ENCODE results near the gene ESR1. TPM values are rescaled to one million over a fixed set of nuclear protein-coding genes. Genes with fewer than 3 reads are reported as not detected.

ESR1 gene
- total RNA-seq, 1 experiment from 2014 or later = 0.98 TPM

GRCh38 chr6:151803743-151804142 lies 3.7 kb upstream of the ESR1 start (continued):
- TF ChIP-seq, protein P1, sequence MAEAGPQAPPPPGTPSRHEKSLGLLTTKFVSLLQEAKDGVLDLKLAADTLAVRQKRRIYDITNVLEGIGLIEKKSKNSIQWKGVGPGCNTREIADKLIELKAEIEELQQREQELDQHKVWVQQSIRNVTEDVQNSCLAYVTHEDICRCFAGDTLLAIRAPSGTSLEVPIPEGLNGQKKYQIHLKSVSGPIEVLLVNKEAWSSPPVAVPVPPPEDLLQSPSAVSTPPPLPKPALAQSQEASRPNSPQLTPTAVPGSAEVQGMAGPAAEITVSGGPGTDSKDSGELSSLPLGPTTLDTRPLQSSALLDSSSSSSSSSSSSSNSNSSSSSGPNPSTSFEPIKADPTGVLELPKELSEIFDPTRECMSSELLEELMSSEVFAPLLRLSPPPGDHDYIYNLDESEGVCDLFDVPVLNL (CRISPR knock-in tag; IDR thresholded peaks at IDR 0.05; ENCODE audit: borderline replicate concordance, low read depth) = no peak
- TF ChIP-seq TEAD4 (CRISPR knock-in tag; IDR thresholded peaks at IDR 0.05) (no peak), ZNF138 (CRISPR knock-in tag; conservative IDR thresholded peaks at IDR 0.05) (no peak), FOXK1 (CRISPR knock-in tag; IDR thresholded peaks at IDR 0.05) (no peak)

DNA sequence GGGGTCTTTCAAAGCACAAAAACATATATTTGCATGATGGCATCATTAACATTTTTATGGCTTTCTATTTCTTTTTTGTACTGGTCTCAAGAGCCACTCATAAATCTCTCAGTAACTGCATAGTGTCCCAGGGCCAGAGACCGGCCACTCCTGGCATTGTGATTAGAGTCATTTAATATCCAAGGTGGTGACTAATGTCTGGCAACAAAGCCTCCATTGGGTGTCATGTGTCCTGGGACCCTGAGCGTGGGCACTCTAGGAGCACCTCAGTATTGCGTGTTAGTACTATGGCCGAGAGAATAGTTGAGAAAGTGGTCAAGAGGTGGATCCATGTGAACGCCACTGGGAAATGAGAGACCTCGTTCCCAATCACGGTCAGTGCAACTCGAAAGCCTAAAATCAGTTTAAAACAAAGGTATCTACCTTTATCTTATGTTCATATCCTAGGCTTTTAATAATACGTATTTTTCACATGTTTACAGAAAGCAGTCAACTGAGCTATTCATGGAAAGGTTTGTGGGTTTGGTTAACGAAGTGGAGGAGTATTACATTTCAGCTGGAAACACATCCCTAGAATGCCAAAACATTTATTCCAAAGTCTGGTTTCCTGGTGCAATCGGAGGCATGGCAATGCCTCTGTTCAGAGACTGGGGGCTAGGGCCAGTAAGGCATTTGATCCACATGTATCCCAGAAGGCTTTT lies 2.7 kb upstream of the ESR1 start:
- Mint-ChIP-seq H3K4me3 (no peak overlapping the region), H3K9me3 (no peaks in the 10 kb centered on the region), H3K27ac (no peak overlapping the region), H3K27me3 (ENCODE audit: low read depth) (peaks cover 42% of the 10 kb centered on the region), H3K4me1 (peaks cover 27% of the 10 kb centered on the region), H3K36me3 (no peaks in the 10 kb centered on the region)
- POLR2A ChIA-PET = no interaction called here
- DNase-seq (ENCODE audit: low spot score) = no peak
- no peak for TF ChIP-seq TCF7 (CRISPR knock-in tag; IDR thresholded peaks at IDR 0.05; ENCODE audit: low read depth)
- TF ChIP-seq ZNF423 (CRISPR knock-in tag; IDR thresholded peaks at IDR 0.05) = no peak
- TF ChIP-seq ATF2 (CRISPR knock-in tag; IDR thresholded peaks at IDR 0.05; ENCODE audit: borderline replicate concordance, low read depth) = no peak
- TF ChIP-seq TP53 (CRISPR knock-in tag; IDR thresholded peaks at IDR 0.05) = no peak
- TF ChIP-seq, protein P2, sequence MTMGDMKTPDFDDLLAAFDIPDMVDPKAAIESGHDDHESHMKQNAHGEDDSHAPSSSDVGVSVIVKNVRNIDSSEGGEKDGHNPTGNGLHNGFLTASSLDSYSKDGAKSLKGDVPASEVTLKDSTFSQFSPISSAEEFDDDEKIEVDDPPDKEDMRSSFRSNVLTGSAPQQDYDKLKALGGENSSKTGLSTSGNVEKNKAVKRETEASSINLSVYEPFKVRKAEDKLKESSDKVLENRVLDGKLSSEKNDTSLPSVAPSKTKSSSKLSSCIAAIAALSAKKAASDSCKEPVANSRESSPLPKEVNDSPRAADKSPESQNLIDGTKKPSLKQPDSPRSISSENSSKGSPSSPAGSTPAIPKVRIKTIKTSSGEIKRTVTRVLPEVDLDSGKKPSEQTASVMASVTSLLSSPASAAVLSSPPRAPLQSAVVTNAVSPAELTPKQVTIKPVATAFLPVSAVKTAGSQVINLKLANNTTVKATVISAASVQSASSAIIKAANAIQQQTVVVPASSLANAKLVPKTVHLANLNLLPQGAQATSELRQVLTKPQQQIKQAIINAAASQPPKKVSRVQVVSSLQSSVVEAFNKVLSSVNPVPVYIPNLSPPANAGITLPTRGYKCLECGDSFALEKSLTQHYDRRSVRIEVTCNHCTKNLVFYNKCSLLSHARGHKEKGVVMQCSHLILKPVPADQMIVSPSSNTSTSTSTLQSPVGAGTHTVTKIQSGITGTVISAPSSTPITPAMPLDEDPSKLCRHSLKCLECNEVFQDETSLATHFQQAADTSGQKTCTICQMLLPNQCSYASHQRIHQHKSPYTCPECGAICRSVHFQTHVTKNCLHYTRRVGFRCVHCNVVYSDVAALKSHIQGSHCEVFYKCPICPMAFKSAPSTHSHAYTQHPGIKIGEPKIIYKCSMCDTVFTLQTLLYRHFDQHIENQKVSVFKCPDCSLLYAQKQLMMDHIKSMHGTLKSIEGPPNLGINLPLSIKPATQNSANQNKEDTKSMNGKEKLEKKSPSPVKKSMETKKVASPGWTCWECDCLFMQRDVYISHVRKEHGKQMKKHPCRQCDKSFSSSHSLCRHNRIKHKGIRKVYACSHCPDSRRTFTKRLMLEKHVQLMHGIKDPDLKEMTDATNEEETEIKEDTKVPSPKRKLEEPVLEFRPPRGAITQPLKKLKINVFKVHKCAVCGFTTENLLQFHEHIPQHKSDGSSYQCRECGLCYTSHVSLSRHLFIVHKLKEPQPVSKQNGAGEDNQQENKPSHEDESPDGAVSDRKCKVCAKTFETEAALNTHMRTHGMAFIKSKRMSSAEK (CRISPR knock-in tag; IDR thresholded peaks at IDR 0.05; ENCODE audit: borderline replicate concordance) = no peak
- TF ChIP-seq, protein P3, sequence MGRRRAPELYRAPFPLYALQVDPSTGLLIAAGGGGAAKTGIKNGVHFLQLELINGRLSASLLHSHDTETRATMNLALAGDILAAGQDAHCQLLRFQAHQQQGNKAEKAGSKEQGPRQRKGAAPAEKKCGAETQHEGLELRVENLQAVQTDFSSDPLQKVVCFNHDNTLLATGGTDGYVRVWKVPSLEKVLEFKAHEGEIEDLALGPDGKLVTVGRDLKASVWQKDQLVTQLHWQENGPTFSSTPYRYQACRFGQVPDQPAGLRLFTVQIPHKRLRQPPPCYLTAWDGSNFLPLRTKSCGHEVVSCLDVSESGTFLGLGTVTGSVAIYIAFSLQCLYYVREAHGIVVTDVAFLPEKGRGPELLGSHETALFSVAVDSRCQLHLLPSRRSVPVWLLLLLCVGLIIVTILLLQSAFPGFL (CRISPR knock-in tag; IDR thresholded peaks at IDR 0.05; ENCODE audit: borderline replicate concordance) = no peak
- no peak for TF ChIP-seq ZNF671 (CRISPR knock-in tag; IDR thresholded peaks at IDR 0.05)
- TF ChIP-seq, protein P4, sequence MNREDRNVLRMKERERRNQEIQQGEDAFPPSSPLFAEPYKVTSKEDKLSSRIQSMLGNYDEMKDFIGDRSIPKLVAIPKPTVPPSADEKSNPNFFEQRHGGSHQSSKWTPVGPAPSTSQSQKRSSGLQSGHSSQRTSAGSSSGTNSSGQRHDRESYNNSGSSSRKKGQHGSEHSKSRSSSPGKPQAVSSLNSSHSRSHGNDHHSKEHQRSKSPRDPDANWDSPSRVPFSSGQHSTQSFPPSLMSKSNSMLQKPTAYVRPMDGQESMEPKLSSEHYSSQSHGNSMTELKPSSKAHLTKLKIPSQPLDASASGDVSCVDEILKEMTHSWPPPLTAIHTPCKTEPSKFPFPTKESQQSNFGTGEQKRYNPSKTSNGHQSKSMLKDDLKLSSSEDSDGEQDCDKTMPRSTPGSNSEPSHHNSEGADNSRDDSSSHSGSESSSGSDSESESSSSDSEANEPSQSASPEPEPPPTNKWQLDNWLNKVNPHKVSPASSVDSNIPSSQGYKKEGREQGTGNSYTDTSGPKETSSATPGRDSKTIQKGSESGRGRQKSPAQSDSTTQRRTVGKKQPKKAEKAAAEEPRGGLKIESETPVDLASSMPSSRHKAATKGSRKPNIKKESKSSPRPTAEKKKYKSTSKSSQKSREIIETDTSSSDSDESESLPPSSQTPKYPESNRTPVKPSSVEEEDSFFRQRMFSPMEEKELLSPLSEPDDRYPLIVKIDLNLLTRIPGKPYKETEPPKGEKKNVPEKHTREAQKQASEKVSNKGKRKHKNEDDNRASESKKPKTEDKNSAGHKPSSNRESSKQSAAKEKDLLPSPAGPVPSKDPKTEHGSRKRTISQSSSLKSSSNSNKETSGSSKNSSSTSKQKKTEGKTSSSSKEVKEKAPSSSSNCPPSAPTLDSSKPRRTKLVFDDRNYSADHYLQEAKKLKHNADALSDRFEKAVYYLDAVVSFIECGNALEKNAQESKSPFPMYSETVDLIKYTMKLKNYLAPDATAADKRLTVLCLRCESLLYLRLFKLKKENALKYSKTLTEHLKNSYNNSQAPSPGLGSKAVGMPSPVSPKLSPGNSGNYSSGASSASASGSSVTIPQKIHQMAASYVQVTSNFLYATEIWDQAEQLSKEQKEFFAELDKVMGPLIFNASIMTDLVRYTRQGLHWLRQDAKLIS (CRISPR knock-in tag; IDR thresholded peaks at IDR 0.05; ENCODE audit: borderline replicate concordance) = no peak
- no peak for TF ChIP-seq ZNF416 (CRISPR knock-in tag; IDR thresholded peaks at IDR 0.05)
- TF ChIP-seq, protein P5, sequence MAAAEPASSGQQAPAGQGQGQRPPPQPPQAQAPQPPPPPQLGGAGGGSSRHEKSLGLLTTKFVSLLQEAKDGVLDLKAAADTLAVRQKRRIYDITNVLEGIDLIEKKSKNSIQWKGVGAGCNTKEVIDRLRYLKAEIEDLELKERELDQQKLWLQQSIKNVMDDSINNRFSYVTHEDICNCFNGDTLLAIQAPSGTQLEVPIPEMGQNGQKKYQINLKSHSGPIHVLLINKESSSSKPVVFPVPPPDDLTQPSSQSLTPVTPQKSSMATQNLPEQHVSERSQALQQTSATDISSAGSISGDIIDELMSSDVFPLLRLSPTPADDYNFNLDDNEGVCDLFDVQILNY (CRISPR knock-in tag; IDR thresholded peaks at IDR 0.05) = no peak
- TF ChIP-seq GABPB1 (CRISPR knock-in tag; IDR thresholded peaks at IDR 0.05) = no peak
- TF ChIP-seq ETV6 (CRISPR knock-in tag; IDR thresholded peaks at IDR 0.05) = no peak
- no peak for TF ChIP-seq NR3C1 (CRISPR knock-in tag; conservative IDR thresholded peaks at IDR 0.05; ENCODE audit: low read depth)
- no peak for TF ChIP-seq MXD4 (CRISPR knock-in tag; IDR thresholded peaks at IDR 0.05; ENCODE audit: borderline replicate concordance)
- TF ChIP-seq, protein P6, sequence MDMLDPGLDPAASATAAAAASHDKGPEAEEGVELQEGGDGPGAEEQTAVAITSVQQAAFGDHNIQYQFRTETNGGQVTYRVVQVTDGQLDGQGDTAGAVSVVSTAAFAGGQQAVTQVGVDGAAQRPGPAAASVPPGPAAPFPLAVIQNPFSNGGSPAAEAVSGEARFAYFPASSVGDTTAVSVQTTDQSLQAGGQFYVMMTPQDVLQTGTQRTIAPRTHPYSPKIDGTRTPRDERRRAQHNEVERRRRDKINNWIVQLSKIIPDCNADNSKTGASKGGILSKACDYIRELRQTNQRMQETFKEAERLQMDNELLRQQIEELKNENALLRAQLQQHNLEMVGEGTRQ (CRISPR knock-in tag; IDR thresholded peaks at IDR 0.05) = no peak
- CTCF ChIA-PET = interaction anchor here (0.5 kb wide), 1 partner anchor 119 kb away, joined by 4 read pairs; no protein-coding TSS in a partner anchor
- no peak for ATAC-seq
